Measurements from ENCODE around the gene AKR7A3.

Gene AKR7A3

GRCh38 chr1:19326748-19327065 is 38.1 kb upstream of the AKR7A3 start:
- in situ Hi-C loops (cut with MboI; ENCODE audit: low sequenced_read_pairs), result no loop called here
- no peak overlapping the region for H3K4me3 ChIP-seq
- no peaks in the 10 kb centered on the region for H3K27me3 ChIP-seq (ENCODE audit: low read depth)
- no peaks in the 10 kb centered on the region for H3K9me3 ChIP-seq
- H3K36me3 ChIP-seq (replicated peaks), result peaks cover 3% of the 10 kb centered on the region; the same call in 1 of the 2 replicates
- no peak for DNase-seq (ENCODE audit: low spot score in 2 of 2)
- no peaks in the 10 kb centered on the region for H3K4me1 ChIP-seq

GRCh38 chr1:19325958-19326747 is 37.6 kb upstream of the AKR7A3 start:
- Histone ChIP-seq H3K36me3 (replicated peaks) (peaks cover 3% of the 10 kb centered on the region; the same call in 1 of the 2 replicates), H3K4me1 (no peaks in the 10 kb centered on the region), H3K4me3 (no peak overlapping the region), H3K27me3 (ENCODE audit: low read depth) (no peaks in the 10 kb centered on the region), H3K9me3 (no peaks in the 10 kb centered on the region)
- in situ Hi-C loops (cut with MboI; ENCODE audit: low sequenced_read_pairs), result no loop called here
- DNase-seq (ENCODE audit: low spot score in 2 of 2), result no peak

- H3K36me3 ChIP-seq (replicated peaks), result peaks cover 3% of the 10 kb centered on the region; the same call in 1 of the 2 replicates
- in situ Hi-C loops (cut with MboI; ENCODE audit: low sequenced_read_pairs), result no loop called here
Observed at GRCh38 chr1:19325368-19325957, 36.9 kb upstream of the AKR7A3 start.

GRCh38 chr1:19324665-19324990 is 36.1 kb upstream of the AKR7A3 start:
- in situ Hi-C loops (cut with MboI; ENCODE audit: low sequenced_read_pairs), result no loop called here
- Histone ChIP-seq H3K36me3 (replicated peaks) (peaks cover 3% of the 10 kb centered on the region; the same call in 1 of the 2 replicates), H3K27me3 (ENCODE audit: low read depth) (no peaks in the 10 kb centered on the region), H3K4me1 (no peaks in the 10 kb centered on the region), H3K9me3 (no peaks in the 10 kb centered on the region), H3K4me3 (no peak overlapping the region)
- DNase-seq (ENCODE audit: low spot score in 2 of 2), result no peak

More at GRCh38 chr1:19325368-19325957, 36.9 kb upstream of the AKR7A3 start:
- no peaks in the 10 kb centered on the region for H3K9me3 ChIP-seq
- H3K27me3 ChIP-seq (ENCODE audit: low read depth), result no peaks in the 10 kb centered on the region
- no peaks in the 10 kb centered on the region for H3K4me1 ChIP-seq
- no peak overlapping the region for H3K4me3 ChIP-seq
- DNase-seq (ENCODE audit: low spot score in 2 of 2), result no peak

GRCh38 chr1:19323987-19324664 is 35.6 kb upstream of the AKR7A3 start:
- Histone ChIP-seq H3K4me3 (no peak overlapping the region), H3K27me3 (ENCODE audit: low read depth) (no peaks in the 10 kb centered on the region), H3K36me3 (replicated peaks) (peaks cover 3% of the 10 kb centered on the region; the same call in 1 of the 2 replicates), H3K9me3 (no peaks in the 10 kb centered on the region), H3K4me1 (no peaks in the 10 kb centered on the region)
- in situ Hi-C loops (cut with MboI; ENCODE audit: low sequenced_read_pairs), result no loop called here
- no peak for DNase-seq (ENCODE audit: low spot score in 2 of 2)

GRCh38 chr1:19322481-19322880 is 33.9 kb upstream of the AKR7A3 start:
- Histone ChIP-seq H3K4me3 (no peak overlapping the region), H3K36me3 (replicated peaks) (no peaks in the 10 kb centered on the region; the same call in 1 of the 2 replicates), H3K4me1 (no peaks in the 10 kb centered on the region), H3K27me3 (ENCODE audit: low read depth) (no peaks in the 10 kb centered on the region), H3K9me3 (no peaks in the 10 kb centered on the region)
- DNase-seq (ENCODE audit: low spot score in 2 of 2), result no peak
- in situ Hi-C loops (cut with MboI; ENCODE audit: low sequenced_read_pairs), result no loop called here

GRCh38 chr1:19321071-19321470 is 32.5 kb upstream of the AKR7A3 start:
- in situ Hi-C loops (cut with MboI; ENCODE audit: low sequenced_read_pairs), result no loop called here
- H3K36me3 ChIP-seq (replicated peaks), result no peaks in the 10 kb centered on the region; the same call in 1 of the 2 replicates
- no peak overlapping the region for H3K4me3 ChIP-seq
- no peaks in the 10 kb centered on the region for H3K27me3 ChIP-seq (ENCODE audit: low read depth)
- no peaks in the 10 kb centered on the region for H3K9me3 ChIP-seq
- no peak for DNase-seq (ENCODE audit: low spot score in 2 of 2)
- no peaks in the 10 kb centered on the region for H3K4me1 ChIP-seq

GRCh38 chr1:19319196-19319595 is 30.6 kb upstream of the AKR7A3 start:
- DNase-seq (ENCODE audit: low spot score in 2 of 2), result no peak
- Histone ChIP-seq H3K4me3 (no peak overlapping the region), H3K27me3 (ENCODE audit: low read depth) (no peaks in the 10 kb centered on the region), H3K4me1 (no peaks in the 10 kb centered on the region), H3K9me3 (no peaks in the 10 kb centered on the region), H3K36me3 (replicated peaks) (no peaks in the 10 kb centered on the region; the same call in 1 of the 2 replicates)
- in situ Hi-C loops (cut with MboI; ENCODE audit: low sequenced_read_pairs), result no loop called here

GRCh38 chr1:19317126-19317910 is 28.7 kb upstream of the AKR7A3 start:
- 0 out of 2 replicates have a peak, but pooled peaks cover 2% of the 10 kb centered on the region for H3K4me1 ChIP-seq
- no peaks in the 10 kb centered on the region; the same call in 1 of the 2 replicates for H3K36me3 ChIP-seq (replicated peaks)
- in situ Hi-C loops (cut with MboI; ENCODE audit: low sequenced_read_pairs), result no loop called here
- DNase-seq (ENCODE audit: low spot score in 2 of 2), result no peak
- no peak overlapping the region for H3K4me3 ChIP-seq
- H3K9me3 ChIP-seq, result no peaks in the 10 kb centered on the region
- no peaks in the 10 kb centered on the region for H3K27me3 ChIP-seq (ENCODE audit: low read depth)

- Histone ChIP-seq H3K4me1 (peaks cover 5% of the 10 kb centered on the region), H3K4me3 (no peak overlapping the region), H3K9me3 (no peaks in the 10 kb centered on the region), H3K36me3 (replicated peaks) (no peaks in the 10 kb centered on the region), H3K27me3 (ENCODE audit: low read depth) (no peaks in the 10 kb centered on the region)
- in situ Hi-C loops (cut with MboI; ENCODE audit: low sequenced_read_pairs), result no loop called here
- no peak for DNase-seq (ENCODE audit: low spot score in 2 of 2)
Observed at GRCh38 chr1:19315378-19316198, 27.0 kb upstream of the AKR7A3 start.

- H3K36me3 ChIP-seq (replicated peaks), result peaks cover 2% of the 10 kb centered on the region; the same call in 1 of the 2 replicates
- H3K4me3 ChIP-seq, result no peak overlapping the region
- H3K9me3 ChIP-seq, result no peaks in the 10 kb centered on the region
- no peak for DNase-seq (ENCODE audit: low spot score in 2 of 2)
- H3K27me3 ChIP-seq (ENCODE audit: low read depth), result no peaks in the 10 kb centered on the region
- in situ Hi-C loops (cut with MboI; ENCODE audit: low sequenced_read_pairs), result no loop called here
- H3K4me1 ChIP-seq, result peaks cover 5% of the 10 kb centered on the region
Observed at GRCh38 chr1:19313961-19314882, 25.7 kb upstream of the AKR7A3 start.

- Histone ChIP-seq H3K4me3 (no peak overlapping the region), H3K9me3 (no peaks in the 10 kb centered on the region), H3K36me3 (replicated peaks) (peaks cover 8% of the 10 kb centered on the region), H3K27me3 (ENCODE audit: low read depth) (no peaks in the 10 kb centered on the region), H3K4me1 (peaks cover 5% of the 10 kb centered on the region)
- no peak for DNase-seq (ENCODE audit: low spot score in 2 of 2)
- in situ Hi-C loops (cut with MboI; ENCODE audit: low sequenced_read_pairs), result no loop called here
Observed at GRCh38 chr1:19313636-19313959, 25.0 kb upstream of the AKR7A3 start.

All from HAP-1 (cell line).